Left kidney (tissue), 2 donors: ENCODE results near the gene MED6. TPM values are rescaled to one million over a fixed set of nuclear protein-coding genes. Genes with fewer than 3 reads are reported as not detected.

Experiments used
- DNase-seq: peaks from one replicate; pipeline ENCODE4 v3.0.0-alpha.2; 2013
- polyA plus RNA-seq: library from polyadenylated mRNA; unstranded; fragments of 120-200 nt; gene quantifications from one replicate; pipeline ENCODE4 v1.2.1, GENCODE V29; 2013; ENCODE audit not compliant: insufficient read length

MED6 gene
- polyA plus RNA-seq, 1 donor: 45.5 TPM

DNA sequence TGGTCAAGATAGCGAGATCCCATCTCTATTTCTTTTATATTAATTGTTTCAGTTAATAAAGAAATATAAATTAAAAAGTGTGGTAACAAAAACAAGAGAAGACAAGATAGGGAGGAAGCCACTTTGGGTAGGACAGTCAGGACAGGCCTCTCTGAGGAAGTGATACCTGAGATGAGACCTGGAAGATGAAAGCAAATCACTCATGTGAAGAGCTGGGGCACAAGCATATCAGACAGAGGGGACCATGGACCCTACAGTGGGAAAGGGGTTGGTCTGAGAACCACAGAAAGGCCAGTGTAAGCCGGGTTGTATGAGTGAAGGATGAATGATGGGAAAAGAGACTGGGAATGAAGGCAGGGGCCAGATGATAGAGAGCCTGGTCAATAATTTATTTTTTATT, 1.8 kb upstream of the MED6 start:
- DNase-seq: no peak

DNA sequence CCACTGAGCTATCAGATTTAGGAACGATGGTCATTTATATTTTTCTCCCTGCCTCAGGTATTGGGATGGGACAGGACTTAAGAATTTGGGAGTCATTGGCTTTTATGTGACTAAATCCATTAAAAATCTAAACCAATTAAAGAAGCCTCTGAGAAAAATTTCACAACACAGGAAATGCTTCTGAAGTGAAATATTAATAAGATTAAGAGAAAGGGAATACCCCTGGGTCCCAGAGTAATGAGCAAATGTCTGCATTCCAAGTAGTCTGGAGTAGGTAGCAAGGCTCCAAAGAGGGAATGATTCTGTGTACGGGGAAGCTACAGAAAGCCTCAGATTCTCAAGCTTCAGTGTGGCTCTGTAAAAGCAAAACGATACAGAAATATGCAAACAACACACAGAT, 707 bp upstream of the MED6 start:
- DNase-seq: no peak

DNA sequence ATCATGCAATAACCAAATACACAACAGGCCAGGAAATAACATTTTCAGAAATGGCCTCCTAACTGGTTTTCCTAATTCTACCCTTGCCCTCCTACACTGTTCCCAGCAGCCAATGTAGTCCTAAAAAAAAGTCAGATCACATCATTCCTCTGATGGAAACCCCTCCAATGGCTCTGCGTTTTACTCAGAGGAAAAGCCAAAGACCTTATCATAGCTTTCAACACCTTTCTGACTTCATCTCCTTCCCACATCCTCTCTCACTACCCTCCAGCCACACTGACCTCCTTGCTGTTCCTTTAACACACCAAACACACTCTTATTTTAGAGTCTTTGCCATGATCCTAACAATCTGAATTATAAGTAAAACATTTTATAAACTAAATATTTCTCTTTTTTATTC, 1.1 kb downstream of the MED6 start:
- DNase-seq: no peak

DNA sequence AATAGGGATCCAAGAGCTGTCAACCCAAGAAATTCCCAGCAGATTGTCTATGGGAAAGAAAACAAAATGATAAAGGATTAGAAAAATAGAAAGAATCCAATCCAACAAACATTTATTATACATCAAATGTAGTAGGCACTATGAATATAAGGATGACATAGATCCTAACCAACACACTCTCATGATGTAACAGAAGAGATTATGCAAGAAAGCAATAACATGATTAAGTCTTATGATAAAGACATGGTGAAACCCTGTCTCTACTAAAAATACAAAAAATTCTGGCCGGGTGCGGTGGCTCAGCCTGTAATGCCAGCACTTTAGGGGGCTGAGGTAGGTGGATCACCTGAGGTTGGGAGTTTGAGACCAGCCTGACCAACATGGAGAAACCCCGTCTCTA, 2.7 kb downstream of the MED6 start:
- DNase-seq: no peak

DNA sequence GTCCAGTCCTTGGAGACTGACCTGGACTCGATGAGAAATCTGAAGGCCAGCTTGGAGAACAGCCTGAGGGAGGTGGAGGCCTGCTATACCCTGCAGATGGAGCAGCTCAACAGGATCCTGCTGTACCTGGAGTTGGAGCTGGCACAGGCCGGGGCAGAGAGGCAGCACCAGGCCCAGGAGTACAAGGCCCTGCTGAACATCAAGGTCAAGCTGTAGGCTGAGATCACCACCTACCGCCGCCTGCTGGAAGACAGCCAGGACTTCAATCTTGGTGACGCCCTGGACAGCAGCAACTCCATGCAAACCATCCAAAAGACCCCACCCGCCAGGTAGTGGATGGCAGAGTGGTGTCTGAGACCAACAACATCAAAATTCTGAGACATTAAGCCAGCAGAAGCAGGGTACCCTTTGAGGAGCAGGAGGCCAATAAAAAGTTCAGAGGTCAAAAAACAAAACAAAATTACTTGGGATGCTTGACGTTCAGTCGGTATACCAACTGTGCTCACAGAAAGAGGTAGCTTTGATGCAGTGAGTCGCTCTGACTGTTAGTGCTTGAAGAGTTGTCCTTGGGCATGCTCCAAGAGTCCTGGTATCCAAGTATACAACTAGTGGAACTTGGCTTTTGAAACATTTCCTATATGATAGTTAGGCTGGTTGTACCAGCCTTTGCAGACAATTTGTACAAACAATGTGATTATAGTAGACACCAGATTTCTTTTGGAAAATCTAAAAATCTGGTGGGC, 4.8 kb downstream of the MED6 start:
- DNase-seq: no peak

DNA sequence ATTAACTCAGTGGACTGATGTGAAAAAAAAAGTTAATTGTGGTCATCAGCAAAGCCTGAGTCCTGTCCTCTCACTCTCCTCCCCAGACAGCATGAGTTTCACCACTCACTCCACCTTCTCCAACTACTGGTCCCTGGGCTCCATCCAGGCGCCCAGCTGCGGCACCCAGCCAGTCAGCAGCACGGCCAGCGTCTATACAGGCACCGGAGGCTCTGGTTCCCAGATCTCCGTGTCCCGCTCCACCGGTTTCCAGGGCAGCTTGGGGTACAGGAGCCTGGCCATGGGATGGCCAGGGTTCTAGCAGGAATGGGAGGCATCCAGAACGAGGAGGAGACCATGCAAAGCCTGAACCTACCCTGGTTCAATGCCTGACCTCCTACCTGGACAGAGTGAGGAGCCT, 6.0 kb downstream of the MED6 start:
- DNase-seq: no peak

DNA sequence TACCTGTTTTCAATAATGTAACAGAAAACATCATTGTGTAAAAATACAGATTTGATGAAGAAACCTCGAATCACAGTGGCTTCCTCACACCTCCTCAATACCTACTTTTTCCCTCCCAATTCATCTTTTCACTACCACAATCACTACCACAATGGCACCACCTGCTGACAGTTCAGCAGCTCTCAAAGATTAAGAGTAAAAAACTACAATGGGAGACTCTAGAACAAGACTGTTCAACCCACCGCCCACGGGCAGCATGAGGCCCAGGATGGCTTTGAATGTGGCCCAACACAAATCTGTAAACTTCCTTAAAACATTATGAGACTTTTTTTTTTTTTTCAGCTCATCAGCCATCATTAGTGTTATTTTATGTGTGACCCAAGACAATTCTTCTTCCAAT, 15.2 kb downstream of the MED6 start:
- no peak for DNase-seq

DNA sequence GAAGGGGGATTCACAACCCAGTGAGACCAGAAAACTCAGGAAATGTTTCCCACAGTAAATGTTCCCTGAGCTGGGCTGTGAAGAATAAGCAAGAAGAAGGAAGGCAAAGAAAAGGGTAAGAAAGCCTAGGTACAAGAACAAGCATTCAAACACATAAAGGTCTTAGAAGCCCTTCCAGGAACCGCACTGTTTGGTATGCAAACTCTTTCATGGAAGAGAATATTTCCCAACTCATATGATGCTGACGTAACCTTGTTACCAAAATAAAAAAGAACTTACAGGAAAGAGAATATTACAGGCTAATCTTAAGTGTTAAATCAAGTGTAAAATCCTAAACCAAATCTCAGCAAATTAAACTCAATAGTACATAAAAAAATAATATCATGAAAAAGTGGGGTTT, 23.6 kb downstream of the MED6 start:
- no peak for DNase-seq

DNA sequence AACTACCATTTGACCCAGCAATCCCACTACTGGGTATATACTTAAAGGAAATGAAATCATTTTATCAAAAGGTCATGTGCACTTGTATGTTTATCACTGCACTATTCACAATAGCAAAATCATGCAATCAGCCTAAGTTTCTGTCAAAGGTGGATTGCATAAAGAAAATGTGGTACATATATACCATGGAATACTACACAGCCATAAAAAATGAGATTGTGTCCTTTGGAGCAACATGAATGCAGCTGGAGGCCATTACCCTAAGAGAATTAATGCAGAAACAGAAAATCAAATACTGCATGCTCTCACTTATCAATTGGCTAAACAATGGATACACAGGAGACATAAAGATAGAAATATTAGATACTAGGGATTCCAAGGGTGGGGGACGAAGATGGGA, 27.4 kb downstream of the MED6 start:
- DNase-seq: no peak

DNA sequence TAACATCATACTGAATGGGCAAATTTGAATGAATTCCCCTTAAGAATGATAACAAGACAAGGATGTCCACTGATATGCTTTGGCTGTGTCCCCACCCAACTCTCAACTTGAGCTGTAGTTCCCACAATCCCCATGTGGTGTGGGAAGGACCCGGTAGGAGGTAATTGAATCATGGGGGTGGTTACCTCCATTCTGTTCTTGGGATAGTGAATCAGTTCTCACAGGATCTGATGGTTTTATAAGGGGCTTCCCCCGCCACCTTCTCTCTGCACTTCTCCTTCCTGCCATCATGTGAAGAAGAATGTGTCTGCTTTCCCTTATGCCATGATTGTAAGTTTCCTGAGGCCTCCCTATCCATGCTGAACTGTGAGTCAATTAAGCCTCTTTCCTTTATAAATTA, 29.3 kb downstream of the MED6 start:
- DNase-seq: no peak

DNA sequence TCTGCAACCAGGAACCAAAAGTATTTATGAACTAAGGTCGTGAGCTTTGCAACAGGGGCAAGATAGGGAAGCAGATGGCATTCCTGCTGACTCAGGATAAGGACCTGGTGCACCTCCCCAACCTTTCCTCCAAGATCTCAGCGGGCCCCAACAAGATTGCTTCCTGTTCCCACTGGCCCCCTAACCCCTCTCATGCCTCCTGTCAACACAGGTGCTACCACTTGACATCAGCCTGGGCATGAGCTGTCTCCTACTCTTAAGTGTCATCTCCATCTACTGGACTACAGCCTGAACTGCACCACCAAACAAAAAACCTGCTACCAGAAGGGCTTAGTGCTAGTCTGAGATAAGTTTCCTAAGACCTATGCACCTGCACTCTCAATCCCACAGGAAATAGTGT, 32.7 kb downstream of the MED6 start:
- DNase-seq: no peak

DNA sequence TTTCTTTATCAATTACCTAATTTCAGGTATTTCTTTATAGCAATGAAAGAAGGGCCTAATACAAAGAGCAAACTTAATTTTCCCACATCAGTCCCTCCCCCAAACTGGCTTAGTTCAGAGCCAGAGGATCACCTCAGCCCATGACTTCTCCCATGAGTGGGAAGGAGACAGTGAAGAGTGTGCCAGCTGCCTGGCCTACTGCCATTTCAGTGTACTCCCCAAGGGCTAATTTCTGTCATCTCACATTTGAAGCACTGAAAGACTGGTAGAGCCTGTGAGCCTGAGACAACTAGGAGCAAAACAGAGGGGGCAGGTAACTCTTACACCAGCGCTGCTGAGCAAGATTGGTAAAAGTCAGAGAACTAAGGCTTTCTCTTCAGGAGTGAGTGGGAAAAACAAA, 36.6 kb downstream of the MED6 start:
- DNase-seq: no peak

DNA sequence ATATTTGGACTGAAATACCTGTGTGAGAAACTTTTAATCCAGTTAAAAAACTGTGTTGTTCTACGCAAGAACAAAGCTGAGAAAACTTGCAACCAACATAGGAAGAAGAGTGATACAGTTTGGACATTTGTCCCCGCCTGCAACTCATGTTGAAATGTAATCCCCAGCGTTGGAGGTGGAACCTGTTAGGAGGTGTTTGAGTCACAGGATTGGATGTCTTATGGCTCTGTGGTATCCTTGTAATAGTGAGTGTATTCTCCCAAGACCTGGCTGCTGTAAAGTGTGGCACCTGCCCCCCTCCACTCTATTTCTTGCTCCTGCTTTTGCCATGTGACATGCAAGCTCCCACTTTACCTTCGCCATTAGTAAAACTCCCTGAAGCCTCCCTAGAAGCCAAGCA, 37.0 kb downstream of the MED6 start:
- no peak for DNase-seq

DNA sequence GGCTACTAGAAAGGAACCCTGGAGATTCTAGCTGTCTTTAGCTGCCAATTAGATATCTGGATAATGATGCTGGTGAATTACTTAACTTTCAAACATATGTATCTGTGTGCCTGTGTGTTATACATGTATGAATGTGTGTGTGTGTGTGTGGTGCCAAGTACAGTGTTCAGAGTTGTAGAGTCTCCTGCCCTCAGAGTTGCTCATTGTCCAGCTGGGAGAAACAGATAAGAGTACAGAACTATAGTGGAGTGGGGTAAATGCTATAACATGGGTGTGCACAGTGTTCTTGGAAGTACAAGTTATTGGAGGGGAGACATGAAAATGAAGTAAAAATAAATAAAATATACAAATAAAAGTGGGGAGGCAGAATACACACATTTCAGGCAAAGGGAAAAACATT, 42.1 kb downstream of the MED6 start:
- no peak for DNase-seq

DNA sequence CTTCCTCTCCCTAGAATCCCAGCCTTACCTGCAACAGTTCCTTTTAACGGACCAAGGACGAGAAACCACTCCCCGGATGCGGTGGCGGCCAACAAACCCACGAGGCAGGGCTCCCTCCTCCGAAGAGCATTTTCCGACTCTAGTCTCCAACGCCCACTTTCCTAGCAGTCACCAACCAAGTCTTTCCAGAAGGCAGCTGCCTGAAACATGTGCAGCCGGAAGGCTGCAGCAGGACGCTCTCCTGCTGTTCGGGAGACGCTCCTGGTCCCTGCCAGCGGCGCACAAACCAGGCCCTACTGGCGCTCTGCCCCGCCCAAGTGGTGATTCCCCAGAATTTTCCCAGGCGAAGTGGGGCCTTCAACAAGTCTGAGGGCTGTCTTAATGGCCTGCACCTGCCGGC, 44.6 kb downstream of the MED6 start:
- peak; percentile 2 for DNase-seq

DNA sequence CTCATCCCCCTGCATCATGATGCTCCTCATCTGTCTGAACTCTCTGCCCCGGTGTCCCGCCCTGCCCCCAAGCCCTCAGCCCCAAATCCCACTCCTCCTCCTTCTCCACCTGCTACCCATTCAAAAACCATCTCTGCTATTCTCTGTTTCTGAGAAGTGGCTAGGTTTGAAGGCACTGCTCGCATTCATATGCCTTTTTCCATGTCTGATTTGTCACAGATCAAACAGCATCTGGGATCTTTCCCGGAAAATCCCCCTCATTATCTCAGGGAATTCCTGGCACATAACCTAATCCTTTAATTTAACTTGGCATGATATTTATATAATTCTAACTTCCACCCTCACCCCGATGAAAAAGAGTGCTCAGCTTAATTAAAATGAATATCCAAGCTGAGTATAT, 62.4 kb downstream of the MED6 start:
- no peak for DNase-seq

DNA sequence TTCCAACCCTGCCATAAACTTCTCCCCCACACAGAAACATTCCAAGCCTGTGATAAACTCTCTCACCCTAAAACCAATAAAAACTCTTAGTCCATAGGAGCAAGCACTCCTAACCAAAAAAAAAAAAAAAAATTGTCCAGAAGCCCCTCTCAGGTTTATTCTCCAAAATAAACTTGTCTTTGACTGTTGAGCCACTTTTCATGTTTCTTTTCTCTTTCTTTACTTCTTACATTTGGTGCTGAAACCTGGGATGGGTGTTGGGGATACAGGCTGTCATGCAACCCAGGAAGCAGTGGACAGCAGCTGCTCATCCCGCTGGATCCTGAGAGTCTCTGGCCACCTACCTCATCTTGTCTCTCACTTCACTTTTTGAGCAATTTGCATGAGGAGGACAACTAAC, 63.6 kb downstream of the MED6 start:
- DNase-seq: no peak

DNA sequence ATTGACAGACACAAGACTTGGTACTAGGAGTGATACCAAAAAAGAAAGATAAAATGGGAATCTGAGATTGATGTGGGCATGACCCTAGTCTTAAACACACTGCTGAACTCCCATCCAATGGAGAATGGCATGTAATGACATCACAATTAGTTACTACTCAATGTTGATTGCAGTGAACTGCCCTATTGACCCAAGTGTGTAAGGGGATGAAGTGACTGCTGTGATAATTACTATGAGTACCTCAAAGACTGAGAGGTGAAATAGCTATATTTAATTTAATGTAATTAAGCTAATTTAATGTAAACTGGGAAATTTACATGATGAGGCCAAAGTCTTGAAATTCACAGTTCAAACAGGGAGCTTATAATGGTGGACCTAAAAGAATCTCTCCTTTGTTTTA, 65.6 kb downstream of the MED6 start, which contains the start of gene ADAM20:
Gene ADAM20 (minus strand): TSS at position 101 of the 400 bp plus-strand sequence. CDS start 10,247 bp downstream, outside the sequence.
- no peak for DNase-seq

Other genes with a start within 250 kb of the MED6 start
- gene COX16, start 241.0 kb downstream of the MED6 start, polyA plus RNA-seq: 80.2 TPM
- gene SYNJ2BP, start 183.6 kb downstream of the MED6 start, polyA plus RNA-seq: 51.6 TPM
- 0.93 TPM for gene ADAM21, start 148.5 kb downstream of the MED6 start, polyA plus RNA-seq
- gene ADAM20, start 65.7 kb downstream of the MED6 start, polyA plus RNA-seq: 0.38 TPM
- gene TTC9, start 41.3 kb upstream of the MED6 start, polyA plus RNA-seq: 2.8 TPM
- gene MAP3K9, start 208.9 kb upstream of the MED6 start, polyA plus RNA-seq: 5.9 TPM